Stimulated activated CD4-positive, alpha-beta T cell treated with anti-CD3 and anti-CD28 coated beads, Interleukin-1b, Interleukin-23, amount 100 ng/mL, for 24 hours (primary cell): ENCODE data around the gene INPP5D.
"Not testable (repeated sequence)": the region's sequence is repeated elsewhere in the genome, so short reads cannot be mapped to it uniquely, and the experiment has no call there.

Experiments
- DNase-seq, 4 experiments: peaks; one replicate each; pipeline ENCODE4 v3.0.0-alpha.2; 2020; ENCODE audit warnings: low read depth in 4 of 4, low spot score in 1 of 4

INPP5D gene

DNA sequence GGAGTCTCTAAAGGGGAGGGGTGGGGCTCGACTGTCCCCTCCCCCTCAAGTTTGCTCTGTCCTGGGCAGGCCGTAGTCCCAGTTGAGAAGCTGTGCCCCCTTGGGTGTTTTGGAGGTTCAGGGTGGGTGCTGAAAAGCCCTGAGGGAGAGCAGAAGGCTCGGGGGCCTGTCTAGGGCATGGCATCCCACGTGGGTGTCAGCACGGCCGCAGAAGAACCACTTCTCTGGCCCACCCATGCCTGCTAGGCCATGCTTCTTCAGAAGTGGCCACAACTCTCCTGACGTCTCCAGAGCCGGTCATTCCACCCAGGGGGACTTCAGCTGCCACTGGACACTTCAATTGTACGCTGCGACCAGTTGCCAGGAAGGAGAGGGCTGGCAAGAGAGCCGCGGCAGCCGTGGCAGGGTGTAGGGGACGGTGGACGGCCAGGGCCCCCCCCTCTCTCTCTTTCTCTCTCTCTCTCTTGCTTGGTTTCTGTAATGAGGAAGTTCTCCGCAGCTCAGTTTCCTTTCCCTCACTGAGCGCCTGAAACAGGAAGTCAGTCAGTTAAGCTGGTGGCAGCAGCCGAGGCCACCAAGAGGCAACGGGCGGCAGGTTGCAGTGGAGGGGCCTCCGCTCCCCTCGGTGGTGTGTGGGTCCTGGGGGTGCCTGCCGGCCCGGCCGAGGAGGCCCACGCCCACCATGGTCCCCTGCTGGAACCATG is at the start of gene INPP5D:
TSS of gene INPP5D (plus strand) at position 546 of the 704 bp plus-strand sequence. CDS start at position 683, 137 bp downstream.
- peak in 1 of 4 experiments; percentile 50 for DNase-seq

GRCh38 chr2:233010569-233011267 is 49.4 kb upstream of the INPP5D start:
- no peak for DNase-seq

DNA sequence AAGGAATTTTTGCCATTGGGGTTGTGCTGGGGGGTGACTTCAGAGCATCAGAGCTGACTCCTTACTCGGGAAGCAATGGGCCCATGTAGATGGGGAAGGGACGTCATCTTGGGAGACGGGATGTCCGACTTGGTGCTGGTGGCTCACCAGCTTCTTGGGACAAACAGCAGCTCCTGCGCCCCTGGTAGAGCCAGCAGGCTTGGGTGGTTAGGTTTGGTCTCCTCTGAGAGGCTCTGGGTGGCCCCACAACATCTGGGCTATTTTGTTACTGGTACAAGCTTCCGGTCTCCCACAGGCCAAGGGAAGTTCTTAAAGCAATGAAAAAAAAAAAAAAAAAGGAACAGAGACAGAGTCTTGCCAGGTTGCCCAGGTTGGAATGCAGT is 48.9 kb upstream of the INPP5D start:
- DNase-seq, result no peak

- DNase-seq, result no peak
These were observed 48.4 kb upstream of the INPP5D start for GRCh38 chr2:233011702-233012131.

GRCh38 chr2:233012301-233012971 is 47.7 kb upstream of the INPP5D start:
- no peak for DNase-seq

DNA sequence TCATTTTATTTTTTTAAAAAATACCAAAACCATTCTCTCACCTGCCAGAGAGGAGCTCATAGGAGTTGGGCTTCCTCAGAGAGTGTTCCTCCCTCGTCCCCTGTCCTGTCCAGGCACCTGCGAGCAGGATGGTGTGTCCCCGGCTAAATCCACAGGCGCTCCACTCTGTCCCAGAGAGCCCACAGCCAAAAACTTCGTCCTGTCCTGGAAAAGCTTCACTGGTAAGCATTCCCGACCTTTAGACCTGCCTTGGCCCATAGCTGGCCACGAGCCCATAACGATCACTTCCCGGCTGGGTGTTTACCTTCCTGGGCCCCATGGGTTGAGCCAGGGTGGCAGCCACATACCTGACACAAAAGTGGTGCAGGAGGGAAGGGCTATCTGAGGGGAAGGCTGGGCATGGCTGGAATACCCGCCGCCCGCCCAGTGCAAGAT is 47.1 kb upstream of the INPP5D start, which contains the start of gene NGEF:
TSS of gene NGEF (minus strand) at position 230 of the 435 bp plus-strand sequence. CDS start 38,366 bp downstream, outside the sequence.
- DNase-seq, result no peak

DNA sequence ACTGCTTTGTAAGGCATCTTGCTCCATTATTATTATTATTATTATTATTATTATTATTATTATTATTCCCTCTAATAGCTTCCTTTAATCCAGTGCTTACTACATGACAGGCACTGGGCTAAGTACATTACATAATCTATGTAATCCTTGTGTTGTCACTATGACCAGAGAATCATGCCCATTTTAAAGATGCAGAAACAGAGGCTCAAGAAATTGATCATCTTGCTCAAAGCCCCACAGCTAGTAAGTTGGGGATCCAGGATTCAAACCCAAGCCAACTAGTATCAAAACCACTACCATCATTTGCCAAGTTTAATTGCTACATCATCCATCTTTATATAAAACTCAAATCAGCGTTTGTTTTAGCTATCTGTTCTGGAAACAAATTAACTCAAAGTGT is 46.5 kb upstream of the INPP5D start:
- no peak for DNase-seq

- DNase-seq, result no peak
These were observed 45.0 kb upstream of the INPP5D start for GRCh38 chr2:233015019-233015645.

- no peak for DNase-seq
These were observed 42.2 kb upstream of the INPP5D start for GRCh38 chr2:233017947-233018346.

DNA sequence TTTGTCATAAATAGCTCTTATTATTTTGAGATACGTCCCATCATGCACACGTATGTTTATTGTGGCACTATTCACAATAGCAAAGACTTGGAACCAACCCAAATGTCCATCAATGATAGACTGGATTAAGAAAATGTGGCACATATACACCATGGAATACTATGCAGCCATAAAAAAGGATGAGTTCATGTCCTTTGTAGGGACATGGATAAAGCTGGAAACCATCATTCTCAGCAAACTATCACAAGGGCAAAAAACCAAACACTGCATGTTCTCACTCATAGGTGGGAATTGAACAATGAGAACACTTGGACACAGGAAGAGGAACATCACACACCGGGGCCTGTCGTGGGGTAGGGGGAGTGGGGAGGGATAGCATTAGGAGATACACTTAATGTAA is 40.5 kb upstream of the INPP5D start:
- not testable (repeated sequence) for DNase-seq

GRCh38 chr2:233020454-233020853 is 39.7 kb upstream of the INPP5D start:
- no peak for DNase-seq

DNA sequence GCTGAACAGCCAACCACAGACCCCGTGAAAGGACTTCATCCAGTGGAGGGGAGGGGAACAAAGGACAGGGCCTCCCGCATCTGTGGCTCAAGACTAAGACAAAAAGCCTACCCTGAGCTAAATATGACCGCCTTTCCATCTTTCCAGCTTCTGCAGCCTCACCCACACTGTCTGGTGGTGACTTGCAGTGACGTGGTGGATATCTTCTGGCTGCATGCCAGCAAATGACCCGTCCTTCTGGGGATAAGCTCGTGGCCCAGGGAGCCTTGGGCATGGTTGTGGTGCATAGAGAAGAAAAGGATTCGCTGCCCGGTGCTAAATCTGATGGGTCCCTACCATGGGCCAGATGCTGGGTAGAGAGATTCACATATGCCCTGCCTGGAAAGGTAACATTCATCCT is 38.4 kb upstream of the INPP5D start:
- no peak for DNase-seq

DNA sequence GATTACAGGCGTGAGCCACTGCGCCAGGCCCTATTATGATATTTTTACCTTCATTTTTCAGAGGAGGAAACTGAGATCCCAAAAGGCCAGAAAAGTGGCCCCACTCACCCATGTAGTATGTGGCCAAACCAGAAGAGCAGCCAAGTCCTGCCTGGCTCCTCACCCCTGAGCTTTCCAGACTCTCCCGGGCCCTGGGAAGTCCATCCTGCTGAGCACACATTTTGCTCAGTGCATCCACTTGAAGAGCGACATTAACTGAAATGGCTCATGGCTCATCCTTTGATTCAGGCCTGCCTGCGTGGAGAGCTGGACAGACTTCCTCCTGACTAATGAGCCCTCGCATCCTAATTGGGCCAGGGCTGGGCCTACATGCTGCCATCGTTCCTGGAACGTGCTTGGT is 37.6 kb upstream of the INPP5D start:
- DNase-seq, result no peak

DNA sequence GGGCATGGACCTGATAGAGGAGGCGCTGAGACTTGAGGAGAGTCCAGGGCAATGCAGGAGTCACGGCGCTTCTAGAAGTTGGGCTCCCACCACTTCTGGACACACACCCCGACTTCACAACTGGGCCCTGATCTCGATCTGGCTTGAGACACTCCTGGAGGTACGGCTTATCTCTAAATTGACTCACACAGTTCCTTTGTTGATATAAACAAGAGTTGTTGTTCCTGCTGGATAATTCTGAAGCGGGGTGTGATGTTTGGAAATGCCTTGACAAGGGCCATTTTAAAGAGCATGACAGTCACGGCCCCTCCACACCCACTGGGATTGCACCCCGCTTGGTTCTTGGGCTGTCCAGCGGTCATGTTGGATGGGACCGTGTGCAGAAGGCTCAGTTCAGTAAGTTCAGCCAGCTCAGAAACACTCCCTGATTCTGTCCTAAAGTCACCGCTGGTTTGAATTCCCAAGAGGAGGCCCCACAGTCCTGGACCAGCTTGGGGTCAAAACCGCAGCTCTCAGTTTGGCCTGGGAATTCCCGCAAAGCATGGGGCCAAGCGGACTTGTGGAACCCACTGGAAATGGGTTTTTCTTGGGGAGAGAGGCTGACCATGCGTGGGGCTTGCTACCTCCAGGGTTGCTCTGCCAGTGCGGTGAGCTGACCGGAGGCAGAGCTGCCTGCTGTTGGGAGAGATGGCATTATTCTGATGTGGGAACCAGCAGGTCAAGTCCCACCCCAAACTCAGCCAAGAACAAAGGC is 37.0 kb upstream of the INPP5D start:
- DNase-seq, result no peak

- DNase-seq, result no peak
These were observed 36.3 kb upstream of the INPP5D start for GRCh38 chr2:233023761-233024410.

DNA sequence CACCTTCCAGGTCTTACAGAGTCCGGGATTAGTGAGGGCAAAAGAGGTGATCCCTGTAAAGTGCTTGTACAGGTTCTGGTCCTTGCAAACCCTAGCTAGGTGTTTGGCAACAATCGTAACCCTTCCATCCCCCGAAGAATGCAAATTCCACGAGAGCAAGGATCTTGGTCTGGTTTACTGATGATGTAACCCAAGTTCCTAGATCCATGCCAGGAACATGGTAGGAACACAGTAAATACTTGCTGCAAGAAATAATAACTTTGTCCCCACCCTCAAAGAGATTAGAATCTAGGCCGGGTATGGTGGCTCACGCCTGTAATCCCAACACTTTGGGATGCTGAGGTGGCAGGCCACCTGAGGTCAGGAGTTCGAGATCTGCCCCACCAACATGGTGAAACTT is 34.4 kb upstream of the INPP5D start:
- no peak for DNase-seq

DNA sequence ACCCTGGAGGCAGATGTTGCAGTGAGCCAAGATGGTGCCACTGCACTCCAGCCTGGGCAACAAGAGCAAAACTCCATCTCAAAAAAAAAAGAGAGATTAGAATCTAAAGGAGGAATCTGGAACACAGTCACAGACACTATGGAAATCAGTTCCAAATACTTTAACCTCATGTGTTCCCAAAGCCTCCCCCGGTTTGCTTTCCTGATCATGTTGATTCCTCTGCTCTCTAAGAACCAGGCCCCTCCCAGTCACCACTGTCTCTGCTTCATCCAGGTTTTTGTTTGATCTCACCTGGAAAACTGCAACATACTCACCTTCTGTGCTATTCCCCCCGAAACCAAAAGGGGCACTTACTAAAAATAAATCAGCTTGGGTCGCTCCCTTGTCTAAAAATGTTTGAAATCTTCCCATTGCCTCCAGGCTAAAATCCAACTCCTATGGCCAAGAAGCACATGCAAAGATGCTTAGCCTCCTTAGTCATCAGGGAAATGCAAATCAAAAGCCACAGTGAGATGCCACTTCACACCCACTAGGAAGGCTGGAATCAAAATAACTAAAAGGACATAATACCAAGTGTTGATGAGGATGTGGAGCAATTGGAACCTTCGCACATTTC is 33.8 kb upstream of the INPP5D start:
- no peak for DNase-seq

DNA sequence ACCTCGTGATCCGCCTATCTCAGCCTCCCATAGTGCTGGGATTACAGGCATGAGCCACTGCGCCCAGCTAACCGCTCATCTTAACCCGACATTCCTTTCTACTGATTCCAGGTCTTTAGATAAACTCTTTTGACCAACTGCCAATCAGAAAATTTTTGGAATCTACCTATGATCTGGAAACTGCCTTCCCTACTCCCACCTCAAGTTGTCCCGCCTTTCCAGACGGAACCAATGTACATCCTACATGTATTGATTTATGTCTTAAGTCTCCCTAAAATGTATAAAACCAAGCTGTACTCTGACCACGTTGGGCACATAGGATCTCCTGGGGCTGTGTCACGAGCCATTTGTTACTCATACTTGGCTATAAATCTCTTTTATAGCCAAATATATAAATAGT is 30.8 kb upstream of the INPP5D start:
- no peak for DNase-seq

DNA sequence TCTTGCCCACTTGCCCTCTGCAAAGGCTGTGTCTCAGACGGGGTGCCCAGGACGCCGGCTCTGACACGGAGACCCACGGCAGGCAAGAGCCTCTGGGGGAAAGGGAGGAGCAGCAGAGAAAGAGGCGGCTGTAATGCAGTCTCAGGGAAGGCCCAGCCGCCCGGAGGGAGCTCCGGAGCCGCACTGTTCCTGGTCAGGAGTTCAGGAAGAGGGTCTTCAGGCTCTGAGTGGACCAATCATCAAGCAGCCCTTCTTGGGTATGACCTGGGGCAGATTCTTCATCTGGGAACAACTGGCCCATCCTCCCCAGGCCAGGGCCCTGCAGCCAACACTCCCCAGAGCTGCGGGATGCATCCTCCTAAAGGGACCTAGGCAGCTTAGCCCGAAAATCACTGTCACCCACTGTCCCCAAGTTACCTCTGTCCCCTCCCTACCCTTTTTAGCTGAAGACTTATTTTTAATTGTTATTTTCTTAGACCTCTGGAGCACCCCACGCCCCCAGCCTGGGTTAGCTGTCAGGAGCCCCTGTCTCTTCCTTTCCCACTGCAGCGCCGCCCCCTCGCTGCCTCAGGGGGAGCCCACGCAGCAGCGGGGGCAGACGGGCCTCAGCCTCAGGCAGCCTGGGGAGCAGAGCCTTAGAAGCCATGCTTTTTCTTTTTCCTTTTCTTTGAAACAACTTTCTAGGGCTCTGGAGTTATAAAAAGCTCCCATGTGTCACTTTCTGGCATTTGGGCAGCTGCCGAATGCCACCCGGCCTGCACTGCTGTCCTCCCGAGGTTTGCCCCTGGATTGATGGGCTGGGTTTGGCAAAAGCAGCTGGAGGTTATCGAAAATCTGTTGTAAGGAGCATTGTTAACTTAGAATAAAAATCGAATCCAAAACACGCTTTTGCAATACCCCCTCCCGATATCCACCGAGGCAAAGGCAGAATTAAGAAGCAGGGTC is 28.3 kb upstream of the INPP5D start:
- DNase-seq, result no peak
